ENCODE data around the gene SZT2.

SZT2 gene

GRCh38 chr1:43434256-43434655 is 44.6 kb downstream of the SZT2 start:
- TF ChIP-seq CTCF (IDR thresholded peaks at IDR 0.05; ENCODE audit: extremely low read depth, insufficient read depth, missing control alignments): no peak
- no peak for DNase-seq (ENCODE audit: low spot score)
- in situ Hi-C loops (cut with MboI; ENCODE audit: low pct_unique_long_range_greater_than_20kb, low sequenced_read_pairs, unreplicated experiment): no loop called here

GRCh38 chr1:43435146-43436145 is 45.7 kb downstream of the SZT2 start:
- in situ Hi-C loops (cut with MboI; ENCODE audit: low pct_unique_long_range_greater_than_20kb, low sequenced_read_pairs, unreplicated experiment): no loop called here
- DNase-seq (ENCODE audit: low spot score): no peak
- TF ChIP-seq CTCF (IDR thresholded peaks at IDR 0.05; ENCODE audit: extremely low read depth, insufficient read depth, missing control alignments): no peak

DNA sequence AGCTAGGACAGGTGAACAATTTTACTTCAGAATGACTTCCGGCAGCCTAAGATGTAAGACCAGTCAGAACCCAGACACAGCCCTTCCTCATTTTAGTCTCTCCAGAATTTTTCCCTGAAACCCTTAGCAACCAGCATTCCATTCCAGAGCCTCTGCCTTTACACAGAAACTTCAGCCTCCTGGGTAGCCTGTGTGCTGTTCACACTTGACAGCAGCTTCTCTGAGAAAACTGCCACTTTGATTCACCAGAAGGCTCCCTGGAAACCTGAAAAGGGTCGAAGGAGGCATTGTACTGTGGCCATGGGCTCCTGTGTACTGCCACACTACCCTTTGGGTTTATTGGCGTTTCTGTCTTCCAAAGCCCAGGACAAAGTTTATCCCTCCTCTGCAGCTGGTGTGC is 46.7 kb downstream of the SZT2 start:
- in situ Hi-C loops (cut with MboI; ENCODE audit: low pct_unique_long_range_greater_than_20kb, low sequenced_read_pairs, unreplicated experiment): no loop called here
- no peak for TF ChIP-seq CTCF (IDR thresholded peaks at IDR 0.05; ENCODE audit: extremely low read depth, insufficient read depth, missing control alignments)
- no peak for DNase-seq (ENCODE audit: low spot score)

GRCh38 chr1:43437031-43437973 is 47.6 kb downstream of the SZT2 start:
- in situ Hi-C loops (cut with MboI; ENCODE audit: low pct_unique_long_range_greater_than_20kb, low sequenced_read_pairs, unreplicated experiment): no loop called here
- no peak for TF ChIP-seq CTCF (IDR thresholded peaks at IDR 0.05; ENCODE audit: extremely low read depth, insufficient read depth, missing control alignments)
- DNase-seq (ENCODE audit: low spot score): no peak

DNA sequence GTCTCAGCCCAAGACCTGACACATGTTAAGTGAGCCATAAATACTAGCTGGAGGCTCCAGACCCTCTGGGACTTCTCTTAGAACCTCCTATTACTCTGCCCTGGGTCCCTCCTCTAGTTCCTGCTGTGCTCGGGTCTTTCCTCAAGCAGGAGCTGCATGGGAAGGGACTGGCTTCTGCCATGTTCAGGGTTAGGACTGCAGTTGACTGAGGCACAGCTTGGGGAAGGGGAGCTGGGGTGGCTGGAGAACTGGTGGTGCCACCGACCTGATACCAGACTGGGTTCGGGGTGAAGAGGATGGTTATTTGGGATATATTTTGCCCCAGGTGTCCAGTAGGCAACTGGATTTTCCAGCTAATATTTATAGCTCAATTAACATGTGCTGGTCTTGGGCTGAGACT is 48.3 kb downstream of the SZT2 start:
- no peak for DNase-seq (ENCODE audit: low spot score)
- in situ Hi-C loops (cut with MboI; ENCODE audit: low pct_unique_long_range_greater_than_20kb, low sequenced_read_pairs, unreplicated experiment): no loop called here
- TF ChIP-seq CTCF (IDR thresholded peaks at IDR 0.05; ENCODE audit: extremely low read depth, insufficient read depth, missing control alignments): no peak

DNA sequence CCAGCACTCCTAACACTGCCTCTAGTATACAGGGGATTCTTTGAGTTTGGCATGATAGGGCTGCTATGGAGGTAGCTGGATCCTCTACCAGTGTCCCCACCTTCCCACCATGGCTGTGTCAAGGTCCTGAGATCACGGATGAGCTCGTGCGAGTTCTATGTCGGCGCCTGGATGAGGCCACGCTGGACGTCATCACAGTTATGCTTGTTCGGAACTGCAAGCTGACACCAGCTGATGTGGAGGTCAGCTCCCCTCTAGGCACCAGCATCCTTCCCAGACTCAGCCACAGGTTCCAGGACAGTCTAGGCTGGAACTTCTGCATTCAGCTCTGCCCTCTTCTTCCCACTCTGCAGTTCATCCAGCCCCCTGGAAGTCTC is 48.9 kb downstream of the SZT2 start:
- DNase-seq (ENCODE audit: low spot score): no peak
- TF ChIP-seq CTCF (IDR thresholded peaks at IDR 0.05; ENCODE audit: extremely low read depth, insufficient read depth, missing control alignments): no peak
- in situ Hi-C loops (cut with MboI; ENCODE audit: low pct_unique_long_range_greater_than_20kb, low sequenced_read_pairs, unreplicated experiment): no loop called here
